Measurements from ENCODE around the gene WDR20. TPM values are rescaled to one million over a fixed set of nuclear protein-coding genes. Genes with fewer than 3 reads are reported as not detected.

The WDR20 gene
- total and polyA plus RNA-seq, 2 of the 4 experiments (the other 2 are of a cell fraction) = 20.3 to 27.4 TPM

GRCh38 chr14:102234331-102235264 lies 94.9 kb downstream of the WDR20 start:
- Histone ChIP-seq H3K9me1 (ENCODE audit: insufficient read depth, low read length) (0 out of 2 replicates have a peak, but pooled peaks cover 5% of the 10 kb centered on the region), H3K4me1 (ENCODE audit: control insufficient read depth, insufficient read depth, low read length) (peaks cover 4% of the 10 kb centered on the region), H3K23ac (ENCODE audit: low read depth, low read length) (no peak overlapping the region), H3K4me2 (ENCODE audit: low read depth, low read length) (peak overlapping the region; percentile 30), H3K56ac (ENCODE audit: extremely low read depth, insufficient read depth, low read length) (no peak overlapping the region), H3K36me3 (ENCODE audit: control insufficient read depth, insufficient read depth, low read length) (0 out of 2 replicates have a peak, but pooled peaks cover 1% of the 10 kb centered on the region), H4K5ac (ENCODE audit: low read depth, low read length) (peak overlapping the region; percentile 47), H4K20me1 (ENCODE audit: insufficient read depth, low read length) (no peaks in the 10 kb centered on the region), H2BK15ac (ENCODE audit: low read depth, low read length) (peak overlapping the region; percentile 31; the same call in 1 of the 3 replicates), H3K9ac (ENCODE audit: low read depth, low read length) (peak overlapping the region; percentile 2; the same call in 1 of the 2 replicates), H2BK20ac (ENCODE audit: low read depth, low read length) (peak overlapping the region; percentile 55), H3K18ac (ENCODE audit: low read depth, low read length) (no peak overlapping the region), H3K79me1 (ENCODE audit: low read depth in 1 of 2, low read length in 2 of 2) (peaks cover 0 to 3% of the 10 kb centered on the region in 2 experiments; a peak in 1 of 4 replicates), H2AFZ (replicated peaks; ENCODE audit: low read length, poor library complexity) (peak overlapping the region; percentile 84), H4K8ac (ENCODE audit: low read depth in 2 of 2, low read length in 2 of 2) (peak overlapping the region; percentile 48 to 84), H2AK9ac (replicated peaks; ENCODE audit: low read depth, low read length, poor library complexity) (peak overlapping the region; percentile 75), H2BK120ac (ENCODE audit: low read depth, low read length) (peak overlapping the region; percentile 45; the same call in 1 of the 2 replicates), H4K91ac (ENCODE audit: insufficient read depth, low read depth, low read length) (peak overlapping the region; percentile 33; the same call in 1 of the 2 replicates), H3K14ac (replicated peaks; ENCODE audit: low read depth, low read length) (0 out of 2 replicates have a peak overlapping the region, but pooled peaks have one; percentile 37), H2BK5ac (ENCODE audit: low read depth, low read length, poor library complexity, severe bottlenecking) (peak overlapping the region; percentile 49), H3K4ac (ENCODE audit: low read depth, low read length) (peak overlapping the region; percentile 75), H2AK5ac (ENCODE audit: low read depth, low read length) (peak overlapping the region; percentile 50), H3K27ac (ENCODE audit: insufficient read depth, low read length) (peak overlapping the region; percentile 22; the same call in 1 of the 2 replicates), H3K4me3 (ENCODE audit: insufficient read depth, low read depth, low read length) (no peak overlapping the region), H3K9me3 (ENCODE audit: control insufficient read depth, insufficient read depth, low read length) (no peaks in the 10 kb centered on the region), H3K27me3 (ENCODE audit: control insufficient read depth, insufficient read depth, low read length) (no peaks in the 10 kb centered on the region)
- dilution Hi-C loops (cut with HindIII; ENCODE audit: low sequenced_read_pairs, unreplicated experiment) (no loop called here), intact Hi-C loops (cut with micrococcal nuclease) (loop anchor here (1.0 to 2.0 kb wide), 2 partner anchors 70 to 80 kb away; partner anchors contain the start of gene MOK), in situ Hi-C loops (cut with MboI; ENCODE audit: low sequenced_read_pairs) (loop anchor here (5.0 kb wide), 1 partner anchor 78 kb away; no protein-coding TSS in a partner anchor)
- CTCF ChIA-PET = no interaction called here
- DNase-seq = no peak
- no peak for TF ChIP-seq MAZ (IDR thresholded peaks at IDR 0.05; ENCODE audit: borderline replicate concordance, low read depth, low read length)
- TF ChIP-seq CEBPB (IDR thresholded peaks at IDR 0.05; ENCODE audit: low read depth, low read length) = no peak
- no peak for TF ChIP-seq SMC3 (IDR thresholded peaks at IDR 0.05; ENCODE audit: low read depth, low read length)
- TF ChIP-seq MAFK (IDR thresholded peaks at IDR 0.05; ENCODE audit: low read depth, low read length) = no peak
- no peak for TF ChIP-seq RAD21 (IDR thresholded peaks at IDR 0.05; ENCODE audit: low read length)
- no peak for TF ChIP-seq USF2 (IDR thresholded peaks at IDR 0.05; ENCODE audit: low read depth, low read length)
- no peak for TF ChIP-seq NFE2L2 (IDR thresholded peaks at IDR 0.05; ENCODE audit: low read depth, low read length)
- 70% methylated on average over 32 of the region's 34 CpGs; no CpG with 5 or more reads in 1 of the 2 experiments for WGBS, 2 experiments (ENCODE audit: extremely low coverage in 2 of 2, insufficient read length in 1 of 2)
- POLR2A ChIA-PET (ENCODE audit: unreplicated experiment) = no interaction called here
- BruUV-seq (replicated peaks) = no TSS peak
- ATAC-seq (ENCODE audit: low read depth) = peak; percentile 28
